ENCODE results near the gene ARSD.
"Not testable (repeated sequence)": the region's sequence is repeated elsewhere in the genome, so short reads cannot be mapped to it uniquely, and the experiment has no call there.

The ARSD gene

GRCh38 chrX:2897311-2897689 lies 31.8 kb downstream of the ARSD start:
- Histone ChIP-seq H2BK15ac (replicated peaks; ENCODE audit: low read depth) (no peak overlapping the region), H4K8ac (ENCODE audit: low read depth, low read length) (no peak overlapping the region), H3K79me2 (ENCODE audit: control insufficient read depth, insufficient read depth, low read length) (no peaks in the 10 kb centered on the region), H3K4me1 (ENCODE audit: control insufficient read depth, low read depth, low read length) (no peaks in the 10 kb centered on the region), H3K27me3 (ENCODE audit: insufficient read depth, low read length, poor library complexity) (no peaks in the 10 kb centered on the region), H4K5ac (ENCODE audit: low read length) (no peak overlapping the region), H2AK5ac (ENCODE audit: low read length) (no peak overlapping the region), H3K36me3 (ENCODE audit: control insufficient read depth, insufficient read depth, low read length) (no peaks in the 10 kb centered on the region), H3K4ac (ENCODE audit: low read depth, low read length) (peak overlapping the region; percentile 0), H3K79me1 (ENCODE audit: low read length) (no peaks in the 10 kb centered on the region), H3K18ac (ENCODE audit: low read length) (no peak overlapping the region), H3K56ac (ENCODE audit: low read length) (peak overlapping the region; percentile 65), H3K9ac (ENCODE audit: low read length) (peak overlapping the region; percentile 39), H3K27ac (ENCODE audit: low read depth, low read length) (peak overlapping the region; percentile 90), H2BK5ac (ENCODE audit: low read length) (peak overlapping the region; percentile 39), H3K23ac (ENCODE audit: low read length) (no peak overlapping the region), H2BK120ac (ENCODE audit: low read depth, low read length) (no peak overlapping the region), H3K4me2 (ENCODE audit: low read length) (no peak overlapping the region), H3K4me3 (ENCODE audit: low read length) (no peak overlapping the region)
- no peak for DNase-seq
- WGBS (ENCODE audit: extremely low coverage, insufficient coverage, low lambda C conversion rate): no CpG with 5 or more reads among the region's 12 CpGs

GRCh38 chrX:2894885-2895292 lies 34.2 kb downstream of the ARSD start:
- Histone ChIP-seq H3K4me3 (ENCODE audit: low read length) (no peak overlapping the region), H3K79me1 (ENCODE audit: low read length) (no peaks in the 10 kb centered on the region), H3K27me3 (ENCODE audit: insufficient read depth, low read length, poor library complexity) (no peaks in the 10 kb centered on the region), H3K4ac (ENCODE audit: low read depth, low read length) (no peak overlapping the region), H4K5ac (ENCODE audit: low read length) (no peak overlapping the region), H4K8ac (ENCODE audit: low read depth, low read length) (no peak overlapping the region), H3K18ac (ENCODE audit: low read length) (no peak overlapping the region), H2BK15ac (replicated peaks; ENCODE audit: low read depth) (no peak overlapping the region), H3K27ac (ENCODE audit: low read depth, low read length) (no peak overlapping the region), H3K4me2 (ENCODE audit: low read length) (no peak overlapping the region), H3K9ac (ENCODE audit: low read length) (no peak overlapping the region), H3K4me1 (ENCODE audit: control insufficient read depth, low read depth, low read length) (no peaks in the 10 kb centered on the region), H2AK5ac (ENCODE audit: low read length) (no peak overlapping the region), H2BK120ac (ENCODE audit: low read depth, low read length) (no peak overlapping the region), H3K56ac (ENCODE audit: low read length) (no peak overlapping the region), H3K36me3 (ENCODE audit: control insufficient read depth, insufficient read depth, low read length) (no peaks in the 10 kb centered on the region), H3K23ac (ENCODE audit: low read length) (no peak overlapping the region), H3K79me2 (ENCODE audit: control insufficient read depth, insufficient read depth, low read length) (no peaks in the 10 kb centered on the region), H2BK5ac (ENCODE audit: low read length) (no peak overlapping the region)
- WGBS (ENCODE audit: extremely low coverage, insufficient coverage, low lambda C conversion rate): no CpG with 5 or more reads among the region's 9 CpGs
- no peak for DNase-seq

GRCh38 chrX:2892816-2893215 lies 36.3 kb downstream of the ARSD start:
- Histone ChIP-seq H3K18ac (ENCODE audit: low read length) (no peak overlapping the region), H2BK15ac (replicated peaks; ENCODE audit: low read depth) (no peak overlapping the region), H4K8ac (ENCODE audit: low read depth, low read length) (no peak overlapping the region), H2AK5ac (ENCODE audit: low read length) (no peak overlapping the region), H3K27me3 (ENCODE audit: insufficient read depth, low read length, poor library complexity) (no peaks in the 10 kb centered on the region), H3K23ac (ENCODE audit: low read length) (no peak overlapping the region), H3K4me3 (ENCODE audit: low read length) (no peak overlapping the region), H3K4ac (ENCODE audit: low read depth, low read length) (no peak overlapping the region), H3K27ac (ENCODE audit: low read depth, low read length) (no peak overlapping the region), H3K9ac (ENCODE audit: low read length) (no peak overlapping the region), H3K56ac (ENCODE audit: low read length) (no peak overlapping the region), H2BK120ac (ENCODE audit: low read depth, low read length) (no peak overlapping the region), H4K5ac (ENCODE audit: low read length) (no peak overlapping the region), H3K79me2 (ENCODE audit: control insufficient read depth, insufficient read depth, low read length) (no peaks in the 10 kb centered on the region), H3K79me1 (ENCODE audit: low read length) (no peaks in the 10 kb centered on the region), H3K36me3 (ENCODE audit: control insufficient read depth, insufficient read depth, low read length) (no peaks in the 10 kb centered on the region), H3K4me1 (ENCODE audit: control insufficient read depth, low read depth, low read length) (no peaks in the 10 kb centered on the region), H2BK5ac (ENCODE audit: low read length) (no peak overlapping the region), H3K4me2 (ENCODE audit: low read length) (no peak overlapping the region)
- no CpG with 5 or more reads among the region's 5 CpGs for WGBS (ENCODE audit: extremely low coverage, insufficient coverage, low lambda C conversion rate)
- no peak for DNase-seq

- WGBS (ENCODE audit: extremely low coverage, insufficient coverage, low lambda C conversion rate): no CpG with 5 or more reads among the region's 22 CpGs
- H3K56ac ChIP-seq (ENCODE audit: low read length); H2AK5ac ChIP-seq (ENCODE audit: low read length); H3K79me2 ChIP-seq (ENCODE audit: control insufficient read depth, insufficient read depth, low read length); H4K8ac ChIP-seq (ENCODE audit: low read depth, low read length); H4K5ac ChIP-seq (ENCODE audit: low read length); H3K4me3 ChIP-seq (ENCODE audit: low read length); H3K27me3 ChIP-seq (ENCODE audit: insufficient read depth, low read length, poor library complexity); H3K23ac ChIP-seq (ENCODE audit: low read length); H3K4me2 ChIP-seq (ENCODE audit: low read length); H3K79me1 ChIP-seq (ENCODE audit: low read length); H2BK15ac ChIP-seq (replicated peaks; ENCODE audit: low read depth); H3K4ac ChIP-seq (ENCODE audit: low read depth, low read length); H3K9ac ChIP-seq (ENCODE audit: low read length); H3K36me3 ChIP-seq (ENCODE audit: control insufficient read depth, insufficient read depth, low read length); H2BK5ac ChIP-seq (ENCODE audit: low read length); H3K18ac ChIP-seq (ENCODE audit: low read length); H3K4me1 ChIP-seq (ENCODE audit: control insufficient read depth, low read depth, low read length): not testable (repeated sequence)
- Histone ChIP-seq H3K27ac (ENCODE audit: low read depth, low read length) (peak overlapping the region; percentile 15), H2BK120ac (ENCODE audit: low read depth, low read length) (peak overlapping the region; percentile 68)
- DNase-seq: peak; percentile 71
These were observed 38.3 kb downstream of the ARSD start for GRCh38 chrX:2890536-2891460.

GRCh38 chrX:2889706-2890490 lies 39.2 kb downstream of the ARSD start:
- H3K4me3 ChIP-seq (ENCODE audit: low read length); H3K23ac ChIP-seq (ENCODE audit: low read length); H3K56ac ChIP-seq (ENCODE audit: low read length); H3K27me3 ChIP-seq (ENCODE audit: insufficient read depth, low read length, poor library complexity); H3K18ac ChIP-seq (ENCODE audit: low read length); H3K4me1 ChIP-seq (ENCODE audit: control insufficient read depth, low read depth, low read length); H3K79me2 ChIP-seq (ENCODE audit: control insufficient read depth, insufficient read depth, low read length); H3K4me2 ChIP-seq (ENCODE audit: low read length); H3K4ac ChIP-seq (ENCODE audit: low read depth, low read length); H3K79me1 ChIP-seq (ENCODE audit: low read length); H4K8ac ChIP-seq (ENCODE audit: low read depth, low read length); H2BK5ac ChIP-seq (ENCODE audit: low read length); H3K36me3 ChIP-seq (ENCODE audit: control insufficient read depth, insufficient read depth, low read length); H4K5ac ChIP-seq (ENCODE audit: low read length); H2AK5ac ChIP-seq (ENCODE audit: low read length); H2BK15ac ChIP-seq (replicated peaks; ENCODE audit: low read depth): not testable (repeated sequence)
- Histone ChIP-seq H3K9ac (ENCODE audit: low read length) (peak overlapping the region; percentile 10), H2BK120ac (ENCODE audit: low read depth, low read length) (peak overlapping the region; percentile 68), H3K27ac (ENCODE audit: low read depth, low read length) (peak overlapping the region; percentile 15)
- WGBS (ENCODE audit: extremely low coverage, insufficient coverage, low lambda C conversion rate): no CpG with 5 or more reads among the region's 15 CpGs
- DNase-seq: peak; percentile 85

Measured in mesendoderm (in vitro differentiated cells).